ENCODE measurements around the gene ODC1.

The ODC1 gene

DNA sequence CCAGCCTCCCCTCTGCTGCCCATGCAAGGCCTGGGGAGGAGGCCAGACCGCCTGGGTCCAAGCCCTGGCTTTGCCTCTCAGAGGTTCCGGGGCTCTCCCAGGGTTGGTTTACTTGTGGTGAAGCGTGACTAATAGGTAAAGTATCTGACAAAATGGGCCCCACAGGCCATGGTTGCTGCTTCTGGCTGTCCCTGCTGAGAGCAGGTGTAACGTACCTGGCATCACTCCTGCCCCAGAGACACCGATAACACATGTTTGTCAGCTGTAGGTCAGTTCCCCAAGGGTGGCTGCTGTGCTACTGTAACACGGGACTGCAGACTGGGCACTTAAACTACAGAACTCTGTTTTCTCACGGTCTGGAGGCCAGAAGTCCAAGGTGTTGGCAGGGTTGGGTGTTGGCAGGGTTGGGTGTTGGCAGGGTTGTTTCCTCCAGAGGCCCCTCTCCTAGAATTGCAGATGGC lies 34.1 kb downstream of the ODC1 start:
- Histone ChIP-seq H3K9ac (ENCODE audit: low read depth, low read length) (no peak overlapping the region), H3K36me3 (ENCODE audit: insufficient read depth, low read length) (no peaks in the 10 kb centered on the region), H3K4me1 (ENCODE audit: insufficient read depth, low read length) (0 out of 2 replicates have a peak, but pooled peaks cover 3% of the 10 kb centered on the region), H3K9me3 (ENCODE audit: control insufficient read depth, insufficient read depth, low read length) (no peaks in the 10 kb centered on the region)

- Histone ChIP-seq H3K36me3 (ENCODE audit: insufficient read depth, low read length) (no peaks in the 10 kb centered on the region), H3K9me3 (ENCODE audit: control insufficient read depth, insufficient read depth, low read length) (no peaks in the 10 kb centered on the region), H3K9ac (ENCODE audit: low read depth, low read length) (no peak overlapping the region), H3K4me1 (ENCODE audit: insufficient read depth, low read length) (peaks cover 3% of the 10 kb centered on the region; the same call in 1 of the 2 replicates)
Measured at GRCh38 chr2:10413503-10413902, 34.6 kb downstream of the ODC1 start.

DNA sequence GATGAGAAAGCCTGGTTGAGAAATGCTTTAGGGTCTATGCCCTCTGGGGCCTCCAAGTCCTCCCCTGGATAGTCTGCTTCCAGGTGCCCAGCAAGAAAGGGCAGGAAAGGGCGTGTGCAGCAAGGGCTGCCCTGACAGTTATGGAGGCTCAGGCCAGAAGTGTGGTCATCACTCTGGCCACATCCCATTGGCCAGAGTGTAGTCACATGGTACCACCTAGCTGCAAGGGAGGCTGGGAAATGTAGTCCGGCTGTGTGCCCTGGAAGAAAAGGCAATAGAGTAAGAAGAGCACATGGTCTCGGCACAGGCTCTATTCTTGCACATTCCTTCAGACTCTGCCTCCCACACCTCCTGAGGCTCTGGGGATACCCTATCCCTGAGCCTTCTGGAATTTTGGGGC lies 35.7 kb downstream of the ODC1 start:
- H3K4me1 ChIP-seq (ENCODE audit: insufficient read depth, low read length): peaks cover 9% of the 10 kb centered on the region; the same call in 1 of the 2 replicates
- no peaks in the 10 kb centered on the region for H3K9me3 ChIP-seq (ENCODE audit: control insufficient read depth, insufficient read depth, low read length)
- H3K36me3 ChIP-seq (ENCODE audit: insufficient read depth, low read length): no peaks in the 10 kb centered on the region
- H3K9ac ChIP-seq (ENCODE audit: low read depth, low read length): no peak overlapping the region

DNA sequence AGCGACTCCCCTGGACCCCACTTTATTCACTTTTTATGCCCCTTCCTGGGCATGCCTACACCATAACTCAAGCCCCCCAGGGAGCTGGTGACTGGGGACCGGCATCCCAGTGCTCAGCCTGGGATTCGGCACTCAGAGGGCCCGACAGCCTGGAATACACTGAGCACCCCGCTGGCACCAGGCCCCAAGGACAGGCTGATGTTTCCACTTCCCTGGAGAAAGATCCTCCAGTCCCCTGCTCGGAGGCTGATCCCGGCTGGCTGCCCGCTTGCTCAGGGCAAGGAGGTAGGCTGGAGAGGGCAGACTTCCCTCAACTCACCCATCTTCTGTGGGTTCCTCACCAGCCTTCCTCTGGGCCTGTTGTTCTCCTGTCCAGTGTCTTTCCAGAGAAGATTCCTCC lies 36.6 kb downstream of the ODC1 start:
- peaks cover 9% of the 10 kb centered on the region; the same call in 1 of the 2 replicates for H3K4me1 ChIP-seq (ENCODE audit: insufficient read depth, low read length)
- H3K9ac ChIP-seq (ENCODE audit: low read depth, low read length): no peak overlapping the region
- H3K36me3 ChIP-seq (ENCODE audit: insufficient read depth, low read length): no peaks in the 10 kb centered on the region
- H3K9me3 ChIP-seq (ENCODE audit: control insufficient read depth, insufficient read depth, low read length): no peaks in the 10 kb centered on the region

DNA sequence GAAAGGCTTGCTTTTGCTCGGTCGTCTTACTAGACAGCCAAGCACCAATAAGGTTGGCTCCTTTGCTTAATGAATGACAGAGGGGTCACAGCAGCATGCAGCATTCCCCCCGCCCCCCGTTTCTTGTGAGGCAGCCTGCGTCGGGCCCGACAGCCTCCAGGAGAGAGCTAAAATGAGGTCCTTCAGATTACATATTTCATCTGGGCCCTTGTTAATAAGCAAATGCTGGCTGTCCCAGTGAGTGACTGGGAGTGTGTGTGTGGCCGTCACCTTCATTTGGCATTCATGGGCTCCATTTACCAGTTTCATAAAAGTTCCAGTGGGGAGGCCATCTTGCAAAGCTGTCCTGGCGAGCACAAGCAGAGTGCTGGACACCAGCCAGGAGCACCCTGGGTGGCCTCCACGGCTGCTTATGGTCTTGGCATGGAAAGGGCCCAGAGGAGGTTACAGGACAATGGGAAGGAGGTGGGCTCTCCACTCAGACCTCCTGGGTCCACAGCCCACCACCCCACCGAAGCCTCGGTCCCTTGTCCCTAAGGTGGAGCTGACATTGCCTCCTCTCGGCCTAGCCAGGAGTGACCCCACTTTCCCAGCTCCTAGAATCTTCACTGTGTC lies 37.2 kb downstream of the ODC1 start:
- H3K9me3 ChIP-seq (ENCODE audit: control insufficient read depth, insufficient read depth, low read length): no peaks in the 10 kb centered on the region
- H3K9ac ChIP-seq (ENCODE audit: low read depth, low read length): no peak overlapping the region
- peaks cover 9% of the 10 kb centered on the region; the same call in 1 of the 2 replicates for H3K4me1 ChIP-seq (ENCODE audit: insufficient read depth, low read length)
- H3K36me3 ChIP-seq (ENCODE audit: insufficient read depth, low read length): no peaks in the 10 kb centered on the region

DNA sequence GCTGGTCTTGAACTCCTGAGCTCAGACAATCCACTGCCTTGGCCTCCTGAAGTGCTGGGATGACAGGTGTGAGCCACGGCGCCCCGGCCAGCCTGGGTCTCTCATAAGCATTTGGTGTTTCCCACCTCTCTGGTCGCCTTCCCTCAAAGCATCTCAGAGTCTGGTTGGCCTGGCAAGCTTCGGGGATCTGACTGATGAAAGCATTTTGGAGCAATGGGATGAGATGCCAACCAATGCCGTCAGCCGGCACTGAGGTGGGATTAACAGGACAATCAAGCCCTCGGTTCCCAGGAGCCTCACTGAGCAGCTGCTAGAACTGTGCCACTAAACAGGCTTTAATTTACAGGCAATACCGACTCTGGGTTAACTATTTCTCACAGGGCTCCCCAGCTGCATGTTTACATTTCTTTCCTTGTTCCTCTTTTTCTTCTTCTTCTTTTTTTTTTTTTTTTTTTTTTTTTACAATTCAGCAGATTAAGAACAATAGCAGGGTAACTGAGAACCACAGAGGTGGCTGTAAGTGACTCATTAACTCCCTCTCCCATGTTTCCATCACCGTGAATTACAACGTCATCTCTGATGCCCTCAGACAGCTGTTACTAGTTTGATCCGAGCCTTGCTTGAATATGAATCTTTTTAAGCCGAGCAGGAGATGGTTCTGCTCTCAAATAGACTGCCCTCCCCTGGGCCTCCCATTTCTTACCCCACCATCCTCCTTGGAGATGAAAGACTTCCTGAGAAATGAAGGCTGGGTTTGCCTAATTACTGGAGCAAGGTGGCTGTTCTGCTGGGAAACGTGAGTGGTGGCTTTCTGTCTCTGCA lies 37.9 kb downstream of the ODC1 start:
- Histone ChIP-seq H3K36me3 (ENCODE audit: insufficient read depth, low read length) (no peaks in the 10 kb centered on the region), H3K4me1 (ENCODE audit: insufficient read depth, low read length) (peaks cover 9% of the 10 kb centered on the region; the same call in 1 of the 2 replicates)

DNA sequence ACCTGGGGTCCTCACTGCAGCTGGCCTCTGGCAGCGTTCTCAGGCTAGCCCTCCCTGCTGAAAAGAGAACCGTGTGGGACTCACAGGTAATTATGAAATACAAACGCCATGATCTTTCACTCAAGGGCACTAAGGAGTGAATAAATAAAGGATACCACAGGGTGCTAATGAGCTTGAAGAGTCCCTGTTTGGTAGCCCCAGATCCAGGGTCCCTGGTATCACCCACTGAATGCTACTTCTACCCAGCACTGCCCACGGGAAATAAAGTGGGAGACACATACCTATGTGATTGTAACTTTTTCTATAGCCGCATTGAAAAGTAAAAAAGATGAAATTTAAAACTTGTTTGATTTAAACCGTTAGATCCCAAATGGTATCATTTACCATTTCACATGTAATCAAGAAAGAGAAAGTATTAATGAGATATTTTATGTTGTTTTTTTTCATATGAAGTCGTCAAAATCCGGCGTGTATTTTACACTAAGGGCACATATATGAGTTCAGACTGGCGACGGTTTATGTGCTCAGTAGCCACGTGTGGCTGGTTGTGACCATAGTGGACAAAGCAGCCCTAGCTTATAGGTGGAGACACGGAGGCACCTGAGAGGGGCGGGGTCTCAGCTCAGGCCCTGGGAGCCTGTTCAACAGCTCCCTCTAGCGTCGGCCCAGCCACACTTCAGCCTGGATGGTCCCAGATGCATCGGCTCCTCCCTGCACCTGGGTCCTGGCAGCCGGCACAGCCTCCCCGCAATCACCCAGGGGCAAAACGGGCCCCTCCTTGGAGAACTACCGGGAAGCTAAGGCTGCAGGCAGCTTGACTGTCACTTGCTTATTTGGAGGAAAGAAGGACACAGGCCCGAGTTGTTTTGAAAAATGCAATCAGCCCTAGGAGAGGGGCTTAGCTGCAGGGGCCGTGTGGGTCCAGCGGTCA lies 39.2 kb downstream of the ODC1 start:
- Histone ChIP-seq H3K9ac (ENCODE audit: low read depth, low read length) (no peak overlapping the region), H3K4me1 (ENCODE audit: insufficient read depth, low read length) (peaks cover 9% of the 10 kb centered on the region; the same call in 1 of the 2 replicates), H3K9me3 (ENCODE audit: control insufficient read depth, insufficient read depth, low read length) (no peaks in the 10 kb centered on the region), H3K36me3 (ENCODE audit: insufficient read depth, low read length) (no peaks in the 10 kb centered on the region)

More for the DNA sequence above, 37.9 kb downstream of the ODC1 start:
- no peaks in the 10 kb centered on the region for H3K9me3 ChIP-seq (ENCODE audit: control insufficient read depth, insufficient read depth, low read length)
- H3K9ac ChIP-seq (ENCODE audit: low read depth, low read length): no peak overlapping the region

- Histone ChIP-seq H3K36me3 (ENCODE audit: insufficient read depth, low read length) (no peaks in the 10 kb centered on the region), H3K9ac (ENCODE audit: low read depth, low read length) (no peak overlapping the region), H3K9me3 (ENCODE audit: control insufficient read depth, insufficient read depth, low read length) (no peaks in the 10 kb centered on the region), H3K4me1 (ENCODE audit: insufficient read depth, low read length) (peaks cover 9% of the 10 kb centered on the region; the same call in 1 of the 2 replicates)
Measured at GRCh38 chr2:10407841-10408648, 40.1 kb downstream of the ODC1 start.

- Histone ChIP-seq H3K4me1 (ENCODE audit: insufficient read depth, low read length) (peaks cover 9% of the 10 kb centered on the region; the same call in 1 of the 2 replicates), H3K9ac (ENCODE audit: low read depth, low read length) (no peak overlapping the region)
Measured at GRCh38 chr2:10407432-10407831, 40.7 kb downstream of the ODC1 start.

DNA sequence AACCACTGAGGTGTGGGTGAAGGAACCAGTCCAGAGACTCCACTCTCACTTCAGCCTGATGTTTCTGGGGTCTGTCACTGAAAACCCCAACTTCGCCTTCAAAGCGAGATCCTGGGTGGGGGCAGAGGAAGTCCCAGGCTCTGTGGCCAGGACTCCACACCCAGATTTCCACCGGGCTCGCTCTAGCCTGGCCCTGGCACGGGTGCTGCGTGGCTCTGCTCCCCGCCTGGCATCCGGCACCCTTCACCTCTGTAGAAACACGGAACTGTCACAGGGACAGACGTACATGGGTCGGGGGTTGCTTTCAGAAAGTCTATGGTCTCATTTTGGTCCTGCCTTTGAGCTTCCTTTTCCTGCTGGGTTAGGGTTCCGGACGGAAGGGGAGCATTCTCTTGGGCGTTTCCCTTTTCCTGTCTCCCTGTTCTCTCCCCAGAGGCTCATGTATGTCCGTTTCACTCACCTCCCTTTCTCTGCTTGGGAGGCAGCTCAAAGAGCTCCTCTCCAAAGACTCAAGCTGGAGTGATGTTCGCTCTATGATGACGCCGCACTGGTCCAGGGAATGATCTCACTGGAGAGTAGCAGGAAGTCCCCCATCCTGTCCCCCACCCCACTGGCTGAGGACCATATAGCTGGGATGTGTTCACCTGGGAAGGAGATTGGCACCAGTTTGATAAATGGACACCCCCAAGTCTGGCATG lies 41.5 kb downstream of the ODC1 start:
- Histone ChIP-seq H3K9ac (ENCODE audit: low read depth, low read length) (no peak overlapping the region), H3K9me3 (ENCODE audit: control insufficient read depth, insufficient read depth, low read length) (no peaks in the 10 kb centered on the region), H3K4me1 (ENCODE audit: insufficient read depth, low read length) (peaks cover 9% of the 10 kb centered on the region; the same call in 1 of the 2 replicates), H3K36me3 (ENCODE audit: insufficient read depth, low read length) (no peaks in the 10 kb centered on the region)

More at GRCh38 chr2:10407432-10407831, 40.7 kb downstream of the ODC1 start:
- Histone ChIP-seq H3K36me3 (ENCODE audit: insufficient read depth, low read length) (no peaks in the 10 kb centered on the region), H3K9me3 (ENCODE audit: control insufficient read depth, insufficient read depth, low read length) (no peaks in the 10 kb centered on the region)

- H3K9me3 ChIP-seq (ENCODE audit: control insufficient read depth, insufficient read depth, low read length): no peaks in the 10 kb centered on the region
- H3K4me1 ChIP-seq (ENCODE audit: insufficient read depth, low read length): peaks cover 9% of the 10 kb centered on the region; the same call in 1 of the 2 replicates
- H3K9ac ChIP-seq (ENCODE audit: low read depth, low read length): no peak overlapping the region
- H3K36me3 ChIP-seq (ENCODE audit: insufficient read depth, low read length): no peaks in the 10 kb centered on the region
Measured at GRCh38 chr2:10406016-10406415, 42.1 kb downstream of the ODC1 start.

DNA sequence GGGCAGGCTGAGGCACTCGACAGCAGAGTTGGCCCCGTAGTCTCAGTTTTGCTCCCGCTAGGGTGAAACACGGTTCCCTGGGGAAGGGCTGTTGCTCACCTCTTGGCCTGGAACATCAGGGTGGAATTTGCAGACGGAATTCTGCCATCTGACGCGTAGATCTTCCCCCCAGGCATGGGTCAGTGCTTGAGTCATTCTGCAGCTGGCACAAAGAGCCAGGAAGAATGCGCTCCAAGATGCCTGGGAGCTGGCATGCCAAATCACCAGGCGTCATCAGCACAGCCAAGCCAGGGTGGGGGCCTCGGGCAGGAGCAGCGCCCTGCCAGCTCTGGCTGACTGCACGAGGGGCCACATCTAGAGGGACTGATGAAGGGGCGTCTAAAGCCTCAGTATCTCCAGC lies 42.7 kb downstream of the ODC1 start:
- Histone ChIP-seq H3K9ac (ENCODE audit: low read depth, low read length) (no peak overlapping the region), H3K4me1 (ENCODE audit: insufficient read depth, low read length) (peaks cover 9% of the 10 kb centered on the region; the same call in 1 of the 2 replicates), H3K36me3 (ENCODE audit: insufficient read depth, low read length) (no peaks in the 10 kb centered on the region), H3K9me3 (ENCODE audit: control insufficient read depth, insufficient read depth, low read length) (no peaks in the 10 kb centered on the region)

Data from ES-I3 (cell line).